Activated CD4-positive, alpha-beta T cell treated with anti-CD3 and anti-CD28 coated beads for 4 hours (primary cell): Measurements from ENCODE around the gene CHST11.
"Not testable (repeated sequence)": the region's sequence is repeated elsewhere in the genome, so short reads cannot be mapped to it uniquely, and the experiment has no call there.

Experiments used
- DNase-seq, 2 donors: peaks; one replicate each; pipeline ENCODE4 v3.0.0-alpha.2; 2020

The CHST11 gene

DNA sequence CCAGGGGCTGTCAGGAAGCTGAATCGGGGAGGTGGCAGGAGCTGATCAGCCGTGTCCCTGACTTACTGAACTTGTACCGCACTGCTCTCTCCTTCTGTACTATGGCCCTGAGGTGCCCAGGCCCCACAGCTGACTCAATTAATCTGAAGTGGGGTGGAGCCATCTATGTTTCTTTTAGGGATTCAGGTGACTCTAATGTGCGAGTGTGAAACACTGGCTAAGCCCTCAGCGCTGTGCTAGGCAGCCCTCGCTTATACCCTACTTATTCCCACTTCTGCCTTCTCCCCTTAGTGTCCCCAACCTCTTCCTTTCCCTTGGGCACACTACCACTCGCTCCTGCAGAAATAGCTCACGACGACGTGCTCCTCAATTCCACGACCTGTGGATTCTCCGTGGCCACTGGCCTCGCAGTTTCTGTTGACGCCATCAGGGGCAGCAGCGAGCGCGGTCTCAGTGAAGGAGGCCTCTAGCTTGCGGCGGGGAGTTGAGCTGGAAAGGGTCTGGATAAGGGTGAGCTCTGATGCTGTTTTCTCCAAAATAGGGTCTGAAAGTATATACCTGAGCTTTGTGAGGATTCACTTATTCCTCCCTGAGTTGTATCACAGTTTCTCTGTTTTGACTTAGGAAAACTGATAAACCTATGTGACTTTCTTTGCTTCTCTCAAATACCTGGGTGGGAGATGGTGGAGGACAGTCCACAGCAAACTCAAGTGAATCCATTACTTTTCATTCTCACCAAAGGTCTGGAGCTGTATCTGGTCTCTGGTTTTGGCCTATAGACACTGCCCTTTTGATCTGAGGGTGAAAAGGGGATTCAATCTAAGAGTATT, 333.8 kb downstream of the CHST11 start:
- DNase-seq: peak; percentile 27 to 54

DNA sequence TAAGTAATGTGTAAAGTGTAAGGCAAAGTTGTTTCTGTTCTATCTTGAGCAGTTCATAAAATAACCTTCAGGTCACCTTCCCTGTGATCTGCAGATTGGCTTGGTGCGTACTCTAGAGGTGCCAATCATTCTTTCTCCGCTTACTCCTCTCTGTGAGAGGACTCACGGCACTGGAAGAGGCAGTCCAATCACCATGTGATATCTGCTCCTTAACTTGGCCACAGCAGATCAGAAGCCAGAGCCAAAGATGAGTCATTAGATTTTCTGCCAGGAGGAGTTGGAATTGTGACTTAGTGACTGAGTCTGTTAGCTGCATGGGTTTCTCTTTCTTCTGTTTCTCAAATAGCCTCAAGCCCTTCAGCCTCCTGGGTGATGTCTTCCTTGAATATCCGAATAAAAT, 335.8 kb downstream of the CHST11 start:
- DNase-seq: no peak

- DNase-seq: no peak
Observed at GRCh38 chr12:104793285-104793684, 336.5 kb downstream of the CHST11 start.

DNA sequence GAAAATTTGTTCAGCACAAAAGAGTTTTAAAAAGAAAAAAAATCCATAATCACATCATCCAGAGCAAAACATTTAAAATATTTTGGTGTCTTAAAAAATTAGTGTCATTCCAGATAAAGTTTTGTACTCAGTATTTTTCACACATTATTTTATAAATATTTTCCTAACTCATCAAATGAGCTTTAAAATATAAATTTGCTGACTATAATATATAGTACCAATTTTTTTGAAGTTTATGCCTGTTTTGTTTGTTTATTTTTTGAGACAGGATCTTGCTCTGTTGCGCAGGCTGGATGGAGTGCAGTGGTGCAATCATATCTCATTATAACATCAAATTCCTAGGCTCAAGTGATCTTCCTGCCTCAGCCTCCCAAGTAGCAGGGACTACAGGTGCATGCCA, 337.2 kb downstream of the CHST11 start:
- no peak for DNase-seq

- DNase-seq: no peak
Observed at GRCh38 chr12:104796475-104796862, 339.7 kb downstream of the CHST11 start.

- DNase-seq: no peak
Observed at GRCh38 chr12:104799458-104799857, 342.7 kb downstream of the CHST11 start.

DNA sequence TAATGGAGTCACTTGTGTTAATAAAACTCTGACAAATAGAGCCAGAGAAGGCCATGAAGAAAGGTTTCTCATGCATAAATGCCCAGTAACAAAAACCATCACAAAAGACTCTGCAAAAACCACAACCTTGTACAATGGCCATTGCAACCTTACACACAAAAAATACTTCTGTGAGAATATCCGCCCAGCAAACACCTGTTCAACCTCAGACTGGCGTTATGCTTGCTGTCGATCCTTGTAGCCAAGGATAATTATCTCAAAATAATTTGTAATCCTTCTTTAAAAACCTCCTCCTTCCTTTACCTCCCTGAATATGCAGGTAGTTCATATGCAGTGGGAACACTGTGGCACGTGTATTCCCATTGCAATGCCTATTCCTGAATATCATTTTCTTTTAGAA, 344.3 kb downstream of the CHST11 start:
- no peak for DNase-seq

- no peak for DNase-seq
Observed at GRCh38 chr12:104801427-104801826, 344.7 kb downstream of the CHST11 start.

- no peak for DNase-seq
Observed at GRCh38 chr12:104802208-104802607, 345.5 kb downstream of the CHST11 start.

GRCh38 chr12:104805186-104805585, 348.4 kb downstream of the CHST11 start:
- DNase-seq: no peak

- not testable (repeated sequence) for DNase-seq
Observed at GRCh38 chr12:104806194-104806593, 349.4 kb downstream of the CHST11 start.

GRCh38 chr12:104809251-104809650, 352.5 kb downstream of the CHST11 start:
- no peak for DNase-seq

- no peak for DNase-seq
Observed at GRCh38 chr12:104809706-104810385, 353.1 kb downstream of the CHST11 start.
